Measurements from ENCODE around the gene GRB7. TPM values are rescaled to one million over a fixed set of nuclear protein-coding genes. Genes with fewer than 3 reads are reported as not detected.
A peak's percentile ranks its signal among the peaks of the same experiment; 100 is the strongest.
"Not testable (repeated sequence)": the region's sequence is repeated elsewhere in the genome, so short reads cannot be mapped to it uniquely, and the experiment has no call there.

The GRB7 gene
- total and polyA plus RNA-seq, 2 experiments from 2014 or later: not detected

- Histone ChIP-seq H3K9me2 (ENCODE audit: insufficient read depth) (no peaks in the 10 kb centered on the region), H3K27me3 (replicated peaks; ENCODE audit: insufficient read depth) (peaks cover 20% of the 10 kb centered on the region), H3K79me2 (ENCODE audit: insufficient read depth) (no peaks in the 10 kb centered on the region), H3K4me1 (ENCODE audit: insufficient read depth) (peaks cover 12% of the 10 kb centered on the region), H3K36me3 (ENCODE audit: low read depth) (no peaks in the 10 kb centered on the region), H2AFZ (no peak overlapping the region), H3K27ac (no peak overlapping the region), H4K20me1 (ENCODE audit: insufficient read depth) (no peaks in the 10 kb centered on the region), H3F3A (ENCODE audit: insufficient read depth) (0 out of 2 replicates have a peak, but pooled peaks cover 9% of the 10 kb centered on the region), H3K4me3 (no peak overlapping the region), H3K9ac (no peak overlapping the region), H3K4me2 (ENCODE audit: unreplicated experiment) (no peak overlapping the region), H3K9me3 (ENCODE audit: low read depth) (no peaks in the 10 kb centered on the region)
- TF ChIP-seq EZH2phosphoT487 (IDR thresholded peaks at IDR 0.05; ENCODE audit: insufficient read depth, low read depth): no peak
- in situ Hi-C loops (cut with MboI): no loop called here
- peak; percentile 13 for DNase-seq
- WGBS, 2 experiments (ENCODE audit: low coverage in 1 of 2, low lambda C conversion rate in 2 of 2, missing lambda C conversion rate in 2 of 2): 85 to 91% methylated on average over 10 of the region's 10 CpGs
Observed at GRCh38 chr17:39761861-39762496, 24.2 kb downstream of the GRB7 start.

GRCh38 chr17:39763051-39763820, 25.5 kb downstream of the GRB7 start:
- Histone ChIP-seq H2AFZ (no peak overlapping the region), H3K4me3 (no peak overlapping the region), H3K79me2 (ENCODE audit: insufficient read depth) (no peaks in the 10 kb centered on the region), H3K27me3 (replicated peaks; ENCODE audit: insufficient read depth) (peaks cover 20% of the 10 kb centered on the region), H3K27ac (no peak overlapping the region), H3K9me3 (ENCODE audit: low read depth) (no peaks in the 10 kb centered on the region), H3F3A (ENCODE audit: insufficient read depth) (0 out of 2 replicates have a peak, but pooled peaks cover 9% of the 10 kb centered on the region), H3K4me2 (ENCODE audit: unreplicated experiment) (no peak overlapping the region), H4K20me1 (ENCODE audit: insufficient read depth) (no peaks in the 10 kb centered on the region), H3K36me3 (ENCODE audit: low read depth) (no peaks in the 10 kb centered on the region), H3K9ac (no peak overlapping the region), H3K9me2 (ENCODE audit: insufficient read depth) (no peaks in the 10 kb centered on the region), H3K4me1 (ENCODE audit: insufficient read depth) (peaks cover 12% of the 10 kb centered on the region)
- in situ Hi-C loops (cut with MboI): no loop called here
- DNase-seq: peak; percentile 44
- no peak for TF ChIP-seq EZH2phosphoT487 (IDR thresholded peaks at IDR 0.05; ENCODE audit: insufficient read depth, low read depth)
- TF ChIP-seq EZH2 (IDR thresholded peaks at IDR 0.05; ENCODE audit: insufficient read depth, poor library complexity, severe bottlenecking): no peak
- 7 to 10% methylated on average over 5 of the region's 5 CpGs for WGBS, 2 experiments (ENCODE audit: low coverage in 1 of 2, low lambda C conversion rate in 2 of 2, missing lambda C conversion rate in 2 of 2)

- H3F3A ChIP-seq (ENCODE audit: insufficient read depth); in situ Hi-C loops (cut with MboI); H3K79me2 ChIP-seq (ENCODE audit: insufficient read depth); H3K9ac ChIP-seq; H3K36me3 ChIP-seq (ENCODE audit: low read depth); H3K9me2 ChIP-seq (ENCODE audit: insufficient read depth); H3K27ac ChIP-seq; DNase-seq; H4K20me1 ChIP-seq (ENCODE audit: insufficient read depth); H2AFZ ChIP-seq; H3K9me3 ChIP-seq (ENCODE audit: low read depth); H3K4me2 ChIP-seq (ENCODE audit: unreplicated experiment); H3K4me3 ChIP-seq: not testable (repeated sequence)
- Histone ChIP-seq H3K27me3 (replicated peaks; ENCODE audit: insufficient read depth) (peaks cover 23% of the 10 kb centered on the region), H3K4me1 (ENCODE audit: insufficient read depth) (peaks cover 12% of the 10 kb centered on the region)
- 53 to 71% methylated on average over 3 of the region's 3 CpGs for WGBS, 2 experiments (ENCODE audit: low coverage in 1 of 2, low lambda C conversion rate in 2 of 2, missing lambda C conversion rate in 2 of 2)
Observed at GRCh38 chr17:39764171-39764570, 26.4 kb downstream of the GRB7 start.

DNA sequence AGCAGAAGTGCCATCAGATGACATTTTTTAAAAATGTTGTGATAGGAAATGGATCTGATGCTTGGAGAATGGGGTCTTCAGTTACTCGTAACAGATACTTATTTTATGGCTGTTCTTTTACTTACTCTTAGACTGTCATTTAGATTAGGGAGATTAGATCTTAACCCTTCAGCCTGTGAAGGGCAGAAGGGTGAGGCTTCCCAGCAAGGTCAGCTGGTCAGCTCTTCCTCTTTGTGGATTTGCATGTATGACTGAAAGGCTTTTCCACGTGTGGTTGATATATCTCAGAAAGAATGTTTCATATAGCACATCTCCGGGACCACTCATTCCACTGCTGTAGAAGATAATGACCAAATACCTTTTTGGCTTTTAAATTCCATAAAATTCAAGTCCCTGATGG, 27.4 kb downstream of the GRB7 start:
- 54% methylated on average over 3 of the region's 3 CpGs for WGBS, 2 experiments (ENCODE audit: low coverage in 1 of 2, low lambda C conversion rate in 2 of 2, missing lambda C conversion rate in 2 of 2)
- 0 out of 2 replicates have a peak, but pooled peaks cover 9% of the 10 kb centered on the region for H3F3A ChIP-seq (ENCODE audit: insufficient read depth)
- no peaks in the 10 kb centered on the region for H3K9me2 ChIP-seq (ENCODE audit: insufficient read depth)
- H3K79me2 ChIP-seq (ENCODE audit: insufficient read depth): no peaks in the 10 kb centered on the region
- no peaks in the 10 kb centered on the region for H3K9me3 ChIP-seq (ENCODE audit: low read depth)
- no peak for DNase-seq
- H3K9ac ChIP-seq: no peak overlapping the region
- no peak overlapping the region for H2AFZ ChIP-seq
- H3K36me3 ChIP-seq (ENCODE audit: low read depth): no peaks in the 10 kb centered on the region
- H3K4me1 ChIP-seq (ENCODE audit: insufficient read depth): peaks cover 12% of the 10 kb centered on the region
- H3K27ac ChIP-seq: no peak overlapping the region
- in situ Hi-C loops (cut with MboI): no loop called here
- H3K27me3 ChIP-seq (replicated peaks; ENCODE audit: insufficient read depth): peaks cover 31% of the 10 kb centered on the region
- H4K20me1 ChIP-seq (ENCODE audit: insufficient read depth): no peaks in the 10 kb centered on the region
- no peak for TF ChIP-seq EZH2phosphoT487 (IDR thresholded peaks at IDR 0.05; ENCODE audit: insufficient read depth, low read depth)
- TF ChIP-seq EZH2 (IDR thresholded peaks at IDR 0.05; ENCODE audit: insufficient read depth, poor library complexity, severe bottlenecking): no peak
- no peak overlapping the region for H3K4me3 ChIP-seq
- H3K4me2 ChIP-seq (ENCODE audit: unreplicated experiment): no peak overlapping the region

All from GM23248 (cell line).